HG02759 (cell line): ENCODE results near the gene DPM3.
"Not testable (repeated sequence)": the region's sequence is repeated elsewhere in the genome, so short reads cannot be mapped to it uniquely, and the experiment has no call there.

Experiments
- ATAC-seq: cut with Tn5 transposase; IDR thresholded peaks from one replicate; pipeline ENCODE4 v1.9.1; 2021; ENCODE audit warnings: mild to moderate bottlenecking, moderate library complexity; ENCODE audit not compliant: unreplicated experiment

Gene DPM3

DNA sequence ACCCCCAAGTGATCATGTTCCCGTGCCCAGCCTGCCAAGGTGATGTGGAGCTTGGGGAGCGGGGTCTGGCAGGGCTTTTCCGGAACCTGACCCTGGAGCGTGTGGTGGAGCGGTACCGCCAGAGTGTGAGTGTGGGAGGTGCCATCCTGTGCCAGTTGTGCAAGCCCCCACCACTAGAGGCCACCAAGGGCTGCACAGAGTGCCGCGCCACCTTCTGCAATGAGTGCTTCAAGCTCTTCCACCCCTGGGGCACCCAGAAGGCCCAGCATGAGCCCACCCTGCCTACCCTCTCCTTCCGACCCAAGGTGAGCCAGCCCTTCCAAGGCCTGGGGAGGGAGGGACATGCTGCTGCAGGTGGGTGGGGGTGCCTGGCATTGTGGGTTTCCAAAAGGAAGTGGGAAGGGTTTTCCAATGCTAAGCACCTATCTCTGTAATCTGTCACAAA is 35.6 kb upstream of the DPM3 start:
- no peak for ATAC-seq

DNA sequence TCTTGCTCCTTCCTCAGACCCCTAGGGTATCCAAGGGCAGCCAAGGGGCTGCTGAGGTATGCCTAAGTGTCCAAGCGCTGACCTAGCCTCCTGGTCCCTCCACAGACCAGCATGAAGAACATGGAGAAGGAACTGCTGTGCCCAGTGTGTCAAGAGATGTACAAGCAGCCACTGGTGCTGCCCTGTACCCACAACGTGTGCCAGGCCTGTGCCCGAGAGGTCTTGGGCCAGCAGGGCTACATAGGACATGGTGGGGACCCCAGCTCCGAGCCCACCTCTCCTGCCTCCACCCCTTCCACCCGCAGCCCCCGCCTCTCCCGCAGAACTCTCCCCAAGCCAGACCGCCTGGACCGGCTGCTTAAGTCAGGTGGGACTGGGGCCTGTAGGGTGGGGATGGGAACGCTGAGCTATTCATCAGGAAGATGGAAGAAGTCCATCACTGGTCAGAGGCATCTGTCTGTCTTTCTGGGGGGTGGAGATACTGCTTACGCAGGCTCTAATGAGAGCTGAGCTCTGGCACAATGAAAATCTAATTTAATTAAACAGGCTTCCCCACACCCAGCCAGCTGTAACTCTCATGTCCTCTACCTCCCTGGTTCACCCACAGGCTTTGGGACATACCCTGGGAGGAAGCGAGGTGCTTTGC is 35.1 kb upstream of the DPM3 start:
- no peak for ATAC-seq

DNA sequence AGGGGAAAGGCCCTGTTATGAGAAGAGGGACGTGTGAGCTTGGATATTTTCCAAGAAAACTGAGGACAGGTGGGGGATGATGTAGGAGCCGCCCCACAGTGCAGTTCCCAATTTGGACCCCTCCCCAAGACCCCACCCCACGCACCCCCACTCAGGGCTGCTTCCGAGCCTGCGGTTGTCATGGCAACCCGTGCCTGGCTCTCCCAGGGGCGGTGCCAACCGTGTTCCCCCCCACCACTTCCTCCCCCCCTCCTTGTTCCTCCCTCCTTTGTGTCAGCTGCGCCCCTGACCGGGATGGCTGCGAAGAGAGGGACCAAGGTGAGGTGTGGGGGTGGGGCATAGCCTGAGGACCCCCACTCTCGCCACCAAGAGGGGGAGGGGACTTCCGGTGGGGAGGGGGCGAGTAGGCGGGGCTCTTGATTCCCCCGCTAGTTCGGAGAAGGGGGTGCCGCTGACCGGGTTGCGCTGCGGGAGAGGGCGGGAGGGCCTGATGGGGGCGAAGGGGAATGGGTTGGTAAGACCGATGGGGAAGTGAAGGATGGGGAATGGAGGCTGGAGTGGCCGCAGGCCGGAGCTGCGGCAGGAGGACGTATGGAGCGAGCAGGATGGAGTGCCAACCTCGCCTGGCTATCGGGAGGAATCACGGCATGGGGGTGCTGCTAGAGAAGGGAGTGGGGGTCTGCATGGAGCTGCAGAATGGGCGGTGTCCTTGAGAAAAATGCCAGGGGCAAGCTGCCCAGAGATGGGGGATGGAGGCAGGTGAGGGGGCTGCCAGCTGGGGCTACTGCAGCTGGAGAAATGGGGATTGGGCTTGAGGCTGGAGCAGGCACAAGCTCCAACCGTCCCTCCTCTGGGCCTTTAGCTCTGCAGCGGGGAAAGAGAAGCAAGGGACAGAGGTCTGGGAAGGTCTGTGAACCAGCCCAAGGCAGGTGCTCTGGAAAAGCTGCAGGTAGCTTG is 34.3 kb upstream of the DPM3 start:
- no peak for ATAC-seq

DNA sequence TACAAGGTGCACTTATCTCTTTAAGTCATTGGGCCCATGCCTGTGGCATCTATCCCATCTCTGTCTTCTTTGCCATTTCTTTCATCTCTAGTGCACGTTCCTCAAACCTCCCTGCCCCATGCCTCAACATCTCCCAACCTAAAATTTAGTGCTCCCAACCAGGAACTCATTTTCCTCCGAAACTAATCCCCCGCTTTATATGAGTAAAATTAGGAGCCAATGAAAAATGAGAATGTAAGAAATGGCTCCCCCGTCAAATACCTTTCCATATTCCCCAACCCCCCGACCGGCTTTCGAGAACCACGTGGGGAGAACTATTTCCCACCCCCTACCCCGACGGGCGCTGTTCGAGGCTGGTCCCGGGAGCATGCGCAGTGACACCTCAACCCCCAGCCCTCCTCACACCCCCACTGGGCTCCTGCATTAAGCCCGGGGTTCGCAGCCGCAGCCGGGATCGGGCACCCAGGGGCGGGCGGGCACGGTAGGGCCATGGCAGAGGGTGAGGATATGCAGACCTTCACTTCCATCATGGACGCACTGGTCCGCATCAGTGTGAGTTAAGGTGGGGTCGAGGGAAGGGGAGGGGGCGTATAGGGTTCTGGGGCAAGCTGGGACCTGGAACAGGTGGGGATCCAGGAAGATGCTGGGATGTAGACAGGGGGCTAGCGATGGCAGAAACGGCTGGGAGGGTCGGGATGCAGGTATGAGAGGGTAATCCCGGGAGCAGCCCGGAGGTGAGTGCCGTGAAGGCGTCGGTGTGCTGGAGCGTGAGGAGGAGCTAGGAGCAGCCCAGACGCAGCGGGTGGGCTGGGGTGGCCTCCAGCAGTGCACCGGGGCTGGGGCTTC is 33.4 kb upstream of the DPM3 start, which contains the start of gene TRIM46:
Gene TRIM46, plus strand, starts transcription at position 372 of the 846 bp plus-strand sequence. Its CDS starts 118 bp downstream, at position 490.
- peak; percentile 21 for ATAC-seq

DNA sequence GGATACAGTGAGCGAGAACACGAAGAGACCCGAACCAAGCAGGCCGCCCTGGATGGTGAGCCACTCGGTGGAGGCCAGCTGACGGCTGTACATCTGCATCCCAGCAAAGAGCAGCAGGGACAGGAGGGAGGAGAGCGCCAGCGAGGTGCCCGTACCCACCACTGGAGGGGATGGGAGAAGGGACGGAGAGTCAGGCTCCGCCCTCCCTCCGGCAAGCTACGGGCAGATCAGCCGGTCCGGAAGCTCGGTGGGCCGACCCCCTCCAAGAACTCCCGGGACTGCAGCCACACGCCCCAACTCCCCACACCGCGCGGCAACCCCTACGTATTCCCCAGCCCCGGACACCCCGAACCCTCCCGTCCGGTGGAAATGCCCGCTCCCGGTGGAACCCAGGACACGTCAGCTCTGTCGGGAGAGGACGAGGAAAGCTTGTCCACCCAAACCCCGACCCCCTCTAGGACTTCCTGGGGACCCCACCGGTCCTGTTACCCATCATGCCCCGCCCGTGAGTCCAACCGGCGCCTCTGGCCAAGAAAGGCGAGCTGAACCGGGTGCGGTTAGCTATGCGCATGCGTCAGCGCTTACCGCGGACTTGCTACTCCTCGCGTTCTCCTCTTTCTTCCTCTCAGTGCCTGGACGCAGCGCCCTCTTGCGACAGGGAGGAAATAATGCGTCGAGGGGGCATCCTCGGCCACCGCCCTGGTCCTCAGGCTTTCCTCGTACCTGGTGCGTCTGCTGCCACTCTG is 32.6 kb upstream of the DPM3 start, which contains the start of gene KRTCAP2:
Gene KRTCAP2, minus strand, starts transcription at position 573 of the 746 bp plus-strand sequence. Its CDS starts 80 bp downstream, at position 493.
- ATAC-seq = peak; percentile 80

DNA sequence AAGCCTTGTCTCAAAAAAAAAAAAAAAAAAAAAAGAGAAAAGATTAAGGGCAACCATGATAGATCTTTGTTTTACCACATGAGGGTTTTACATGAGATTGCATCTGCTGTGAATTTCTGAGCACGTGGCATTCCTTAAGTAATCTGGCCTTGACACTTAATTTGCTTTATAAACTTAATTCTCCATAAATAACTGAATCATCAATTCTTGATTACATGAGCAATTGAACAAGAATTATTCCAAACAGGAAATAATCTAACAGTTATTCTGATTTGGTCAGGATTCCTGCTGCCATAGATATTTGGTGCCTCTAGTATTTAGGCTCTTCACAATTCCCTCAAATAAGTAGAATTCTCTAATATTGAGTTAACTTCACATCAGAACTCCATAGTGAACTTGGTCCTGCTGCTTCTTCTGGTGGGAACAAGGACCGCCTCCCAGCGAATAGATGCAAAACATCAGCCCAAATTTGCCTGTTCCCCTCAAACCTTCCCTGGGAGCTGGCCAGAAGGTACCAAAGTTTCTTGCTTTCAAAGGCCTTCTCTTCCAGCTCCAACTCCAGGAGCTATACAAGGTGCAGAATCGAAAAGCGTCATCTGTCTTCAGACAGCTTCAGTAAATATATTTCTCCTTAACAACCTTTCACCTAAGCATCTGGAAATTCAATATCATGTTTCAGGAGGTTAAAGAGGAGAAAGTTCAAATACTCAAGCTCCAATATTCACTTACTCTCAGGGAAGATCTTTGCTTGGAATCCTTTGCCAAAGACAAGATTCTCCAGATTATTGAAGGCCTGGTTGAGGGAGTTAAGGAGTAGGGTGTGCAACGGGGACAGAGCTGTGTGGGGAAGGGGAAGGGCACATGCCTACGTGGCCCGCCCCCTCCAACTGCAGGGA is 31.8 kb upstream of the DPM3 start:
- peak; percentile 9 for ATAC-seq

DNA sequence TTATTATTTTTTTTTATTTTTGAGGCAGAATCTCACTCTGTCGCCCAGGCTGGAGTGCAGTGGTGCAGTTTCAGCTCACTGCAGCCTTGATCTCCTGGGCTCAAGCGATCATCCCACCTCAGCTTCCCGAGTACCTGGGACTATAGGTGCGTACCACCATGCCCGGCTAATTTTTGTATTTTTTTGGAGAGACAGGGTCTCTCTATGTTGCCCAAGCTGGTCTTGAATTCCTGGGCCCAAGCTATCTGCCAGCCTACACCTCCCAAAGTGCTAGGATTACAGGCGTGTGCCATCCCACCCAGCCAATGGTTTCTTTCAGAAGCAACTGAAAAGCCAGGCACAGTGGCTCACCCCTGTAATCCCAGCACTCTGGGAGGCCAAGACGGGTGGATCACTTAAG is 30.5 kb upstream of the DPM3 start:
- ATAC-seq = no peak

DNA sequence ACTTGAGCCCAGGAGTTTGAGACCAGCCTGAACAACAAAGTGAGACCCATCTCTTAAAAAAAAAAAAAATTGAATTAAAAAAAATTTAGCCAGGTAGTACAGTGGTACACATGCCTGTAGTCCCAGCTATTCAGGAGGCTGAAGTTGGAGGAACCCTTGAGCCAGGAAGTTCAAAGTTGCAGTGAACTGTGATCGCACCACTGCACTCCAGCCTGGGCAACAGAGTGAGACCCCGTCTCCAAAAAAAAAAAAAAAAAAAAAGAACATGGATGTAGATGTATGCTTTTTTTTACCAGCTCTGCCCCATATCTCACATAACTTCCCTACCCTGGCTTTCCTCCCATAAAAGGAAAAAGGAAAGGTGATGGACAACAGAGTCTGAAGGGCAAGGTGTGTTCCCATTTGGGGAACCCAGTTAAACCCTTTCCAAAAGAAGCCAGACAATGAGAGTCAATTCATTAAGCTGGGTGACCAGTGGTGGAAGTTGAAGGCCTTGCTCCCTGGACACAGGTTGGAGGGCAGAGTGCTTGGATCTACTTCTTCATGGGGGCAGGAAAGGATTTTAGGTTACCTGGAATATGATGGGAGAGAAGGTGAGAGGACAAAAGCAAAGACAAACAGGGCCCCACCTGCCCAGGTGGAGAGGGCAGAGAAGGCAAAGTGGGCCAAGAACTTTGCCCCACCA is 29.9 kb upstream of the DPM3 start:
- ATAC-seq = no peak

DNA sequence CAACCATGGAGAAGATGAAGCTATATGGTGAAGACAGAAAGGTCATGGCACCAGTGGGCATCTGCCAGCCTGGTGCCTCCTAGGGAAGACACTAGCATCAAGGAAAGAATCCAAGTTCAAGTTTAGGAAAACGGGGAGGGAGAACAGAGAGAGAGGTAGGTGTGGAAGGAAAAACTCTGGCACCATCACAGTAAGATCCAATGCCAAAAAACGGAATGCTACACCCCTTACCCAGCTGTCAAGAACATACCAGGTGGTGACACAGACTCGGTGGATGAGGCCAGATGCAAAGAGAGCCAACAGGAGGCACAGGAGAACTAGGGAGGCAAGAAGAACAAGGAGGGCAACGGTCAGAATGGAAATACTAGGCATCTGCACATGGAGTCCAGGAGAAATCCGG is 29.2 kb upstream of the DPM3 start:
- ATAC-seq = no peak

DNA sequence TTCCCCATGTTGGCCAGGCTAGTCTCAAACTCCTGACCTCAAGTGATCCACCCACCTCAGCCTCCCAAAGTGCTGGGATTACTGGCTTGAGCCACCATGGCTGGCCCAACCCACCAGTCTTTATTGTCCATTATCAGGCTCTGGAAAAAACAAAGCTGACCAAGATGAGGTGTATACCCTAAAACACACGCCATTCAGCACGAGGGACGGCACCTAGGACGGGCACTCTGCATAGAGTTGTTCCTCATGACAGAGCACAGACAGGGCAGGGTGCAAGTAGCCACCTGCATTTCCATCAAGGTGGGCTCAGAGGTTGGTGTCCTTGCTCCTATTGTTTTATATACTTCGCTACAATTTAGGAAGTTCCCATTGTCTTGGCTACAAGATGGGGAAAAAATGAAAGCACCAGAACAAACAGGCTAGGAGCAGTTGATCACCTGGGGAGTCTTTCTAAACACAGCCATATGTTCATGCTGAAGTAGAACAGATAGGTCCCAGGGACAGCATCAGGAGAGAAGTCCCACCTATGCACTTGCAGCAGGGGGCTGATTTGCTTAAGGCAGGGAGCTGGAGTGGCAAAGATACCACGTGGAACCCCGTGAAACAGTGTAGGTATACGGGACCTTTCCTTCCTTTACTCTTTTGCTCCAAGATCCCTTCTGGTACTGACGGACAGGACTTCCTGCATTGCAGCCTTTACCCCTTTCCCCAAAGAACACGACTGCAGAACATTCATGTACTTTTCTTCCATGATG is 28.3 kb upstream of the DPM3 start:
- ATAC-seq = no peak

DNA sequence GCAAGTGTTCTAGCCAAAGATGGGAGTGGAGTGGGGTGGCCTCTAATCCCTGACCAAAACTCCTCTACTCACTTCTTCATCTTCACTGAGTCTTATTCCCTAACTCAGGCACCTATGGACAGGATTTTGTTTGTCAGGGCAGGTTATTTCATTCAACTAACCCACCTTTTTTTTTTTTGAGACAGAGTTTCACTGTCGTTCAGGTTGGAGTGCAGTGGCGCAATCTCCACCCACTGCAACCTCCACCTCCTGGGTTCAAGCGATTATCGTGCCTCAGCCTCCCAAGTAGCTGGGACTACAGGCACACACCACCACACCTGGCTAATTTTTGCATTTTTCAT is 27.7 kb upstream of the DPM3 start:
- ATAC-seq = not testable (repeated sequence)

DNA sequence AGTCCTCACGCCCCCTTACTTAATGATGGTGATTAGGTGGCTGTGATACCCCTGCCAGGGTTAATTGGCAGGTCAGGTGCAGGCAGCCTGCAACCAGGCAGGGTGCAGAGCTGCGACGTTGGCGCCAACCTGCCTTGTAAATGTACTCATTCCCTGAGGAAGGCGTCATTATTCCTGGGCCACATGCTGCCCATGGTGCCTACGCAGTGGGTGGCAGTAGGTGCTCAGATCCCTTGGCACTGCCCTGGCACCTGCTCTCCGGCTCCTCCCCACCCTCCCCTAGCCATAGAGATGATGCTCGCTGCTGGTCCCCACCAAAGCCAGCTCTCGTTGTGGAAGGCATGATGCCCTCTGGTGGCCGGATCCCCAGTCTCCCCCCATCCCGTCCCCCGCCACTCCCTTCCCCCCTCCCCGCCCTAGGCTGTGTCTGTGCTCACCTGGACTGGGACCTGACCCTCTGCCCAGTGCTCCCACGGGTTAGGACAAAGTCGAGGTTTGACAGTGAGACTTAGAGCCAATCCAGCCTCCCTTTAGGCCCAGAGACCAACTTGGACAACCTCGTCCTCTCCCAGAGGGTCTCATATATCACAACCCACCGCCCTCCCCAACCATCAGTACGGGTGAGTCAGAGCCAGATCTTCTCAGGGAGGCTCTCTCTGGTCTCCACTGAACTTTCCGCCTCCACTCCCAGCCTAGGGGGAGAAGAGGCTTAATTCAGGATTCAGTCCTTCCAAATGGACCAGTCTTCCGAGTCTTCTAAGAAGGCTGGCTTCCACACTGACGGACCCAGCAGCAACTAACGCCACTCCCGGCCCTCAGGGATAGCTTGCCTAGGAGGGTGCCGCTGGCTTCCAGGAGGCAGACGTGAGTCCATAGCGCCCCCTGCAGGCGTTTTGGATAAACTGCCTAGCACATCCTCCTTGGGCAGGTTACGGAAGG is 27.1 kb upstream of the DPM3 start:
- ATAC-seq = peak; percentile 72

DNA sequence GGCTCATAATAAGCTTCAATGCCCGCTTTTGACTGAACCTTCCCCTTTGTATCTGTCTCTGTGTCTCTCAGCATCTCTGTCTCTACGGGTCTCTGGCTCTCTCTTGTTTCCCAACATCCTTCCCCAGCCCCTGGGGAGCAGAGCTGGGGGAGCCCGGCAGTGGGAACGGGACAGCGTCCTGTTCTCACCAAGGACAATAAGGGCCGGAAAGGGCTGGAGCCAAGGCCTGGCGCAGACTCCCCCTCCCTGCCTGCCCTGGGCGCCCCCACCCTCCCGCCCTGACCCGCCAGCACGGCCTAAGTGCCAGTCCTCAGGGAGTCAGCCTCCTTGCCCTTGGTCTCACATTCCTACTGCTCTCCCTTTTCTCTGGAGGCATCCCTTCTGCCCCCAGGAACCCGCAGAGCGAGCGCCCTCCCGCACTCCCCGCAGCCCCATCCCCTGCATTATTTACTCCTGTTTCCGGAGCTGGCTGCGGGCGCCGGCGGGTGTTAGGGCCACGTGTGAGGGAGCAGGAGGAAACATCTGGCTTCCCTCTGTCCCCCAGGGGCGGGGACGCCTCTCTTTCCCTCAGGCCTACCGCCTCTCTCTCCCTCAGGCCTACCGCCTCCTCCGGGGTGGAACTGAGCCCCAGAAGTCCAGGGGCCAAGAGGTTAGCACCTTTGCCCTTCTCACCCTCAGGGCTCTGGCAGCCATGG is 26.3 kb upstream of the DPM3 start:
- no peak for ATAC-seq

DNA sequence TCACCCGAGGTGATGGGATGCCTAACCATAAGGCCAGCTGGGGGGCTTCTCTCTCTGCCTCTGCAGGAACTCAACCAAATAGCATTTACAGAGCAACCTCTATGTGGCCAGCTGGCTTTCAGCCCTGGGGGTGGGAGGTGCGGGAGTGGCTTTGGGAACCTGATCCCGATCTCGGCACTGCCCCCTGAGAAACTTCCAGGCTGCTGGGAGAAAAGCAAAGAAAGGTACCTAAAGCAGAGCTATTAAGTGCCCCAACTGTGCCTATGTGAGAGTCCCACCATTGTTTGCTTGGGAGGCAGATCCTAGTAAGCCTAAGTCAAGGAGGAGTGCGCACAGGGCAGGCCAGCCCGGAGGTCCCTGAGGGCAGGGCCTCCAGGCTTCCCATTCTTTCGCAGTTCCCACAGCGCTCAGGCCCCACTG is 25.7 kb upstream of the DPM3 start:
- ATAC-seq = no peak

DNA sequence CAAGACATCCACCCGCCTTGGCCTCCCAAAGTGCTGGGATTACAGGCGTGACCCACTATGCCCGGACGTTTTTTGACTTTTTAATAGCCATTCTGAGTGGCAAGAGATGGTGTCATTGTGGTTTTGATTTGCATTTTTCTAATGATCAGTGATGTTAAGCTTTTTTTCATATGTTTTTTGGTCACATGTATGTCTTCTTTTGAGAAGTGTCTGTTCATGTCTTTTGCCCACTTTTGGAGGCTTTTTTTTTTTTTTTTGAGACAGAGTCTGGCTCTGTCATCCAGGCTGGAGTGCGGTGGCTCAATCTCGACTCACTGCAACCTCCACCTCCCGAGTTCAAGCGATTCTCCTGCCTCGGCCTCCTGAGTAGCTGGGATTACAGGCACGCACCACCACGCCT is 24.3 kb upstream of the DPM3 start:
- not testable (repeated sequence) for ATAC-seq

DNA sequence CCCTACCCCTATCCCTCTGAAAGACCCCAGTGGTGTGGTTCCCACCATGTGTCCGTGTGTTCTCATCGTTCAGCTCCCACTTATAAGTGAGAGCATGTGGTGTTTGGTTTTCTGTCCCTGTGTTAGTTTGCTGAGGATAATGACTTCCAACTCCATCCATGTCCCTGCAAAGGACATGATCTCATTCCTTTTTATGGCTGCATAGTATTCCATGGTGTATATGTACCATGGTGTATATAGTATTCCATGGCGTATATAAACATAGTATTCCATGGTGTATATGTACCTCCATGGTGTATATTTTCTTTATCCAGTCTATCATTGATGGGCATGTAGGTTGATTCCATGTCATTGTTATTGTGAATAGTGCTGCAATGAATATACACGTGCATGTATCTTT is 23.5 kb upstream of the DPM3 start:
- not testable (repeated sequence) for ATAC-seq
